Activated CD4-positive, alpha-beta T cell treated with anti-CD3 and anti-CD28 coated beads for 48 hours (primary cell): ENCODE measurements around the gene PTPRS.
A peak's percentile ranks its signal among the peaks of the same experiment; 100 is the strongest.
"Not testable (repeated sequence)": the region's sequence is repeated elsewhere in the genome, so short reads cannot be mapped to it uniquely, and the experiment has no call there.

ENCODE experiments used
- DNase-seq: peaks from one replicate; pipeline ENCODE4 v3.0.0-alpha.2; 2020

Gene PTPRS

GRCh38 chr19:5340637-5341447 lies at the start of gene PTPRS:
TSS of gene PTPRS (minus strand) at chr19:5340812. CDS start at chr19:5286140, 54,672 bp downstream.
- peak; percentile 70 for DNase-seq

- no peak for DNase-seq
Measured at GRCh38 chr19:5389353-5389752, 48.7 kb upstream of the PTPRS start.

- no peak for DNase-seq
Measured at GRCh38 chr19:5387472-5387871, 46.9 kb upstream of the PTPRS start.

DNA sequence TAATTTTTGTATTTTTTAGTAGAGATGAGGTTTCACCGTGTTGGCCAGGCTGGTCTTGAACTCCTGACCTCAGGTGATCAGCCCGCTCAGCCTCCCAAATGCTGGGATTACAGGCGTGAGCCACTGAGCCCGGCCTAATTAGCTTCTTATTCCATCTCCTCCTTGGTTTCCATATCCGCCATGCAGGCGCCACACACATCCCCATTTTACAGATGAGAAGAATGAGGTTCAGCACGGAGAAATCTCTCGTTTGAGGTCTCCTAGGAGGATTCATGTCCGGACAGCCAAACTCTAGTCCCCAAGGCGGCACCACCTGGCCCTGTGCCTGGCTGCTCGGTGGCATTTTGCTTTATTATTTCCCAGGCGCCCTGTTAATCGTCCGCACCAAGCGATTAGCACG lies 46.2 kb upstream of the PTPRS start:
- DNase-seq: no peak

GRCh38 chr19:5381197-5381596 lies 40.6 kb upstream of the PTPRS start:
- DNase-seq: not testable (repeated sequence)

GRCh38 chr19:5380215-5380919 lies 39.8 kb upstream of the PTPRS start:
- DNase-seq: no peak

DNA sequence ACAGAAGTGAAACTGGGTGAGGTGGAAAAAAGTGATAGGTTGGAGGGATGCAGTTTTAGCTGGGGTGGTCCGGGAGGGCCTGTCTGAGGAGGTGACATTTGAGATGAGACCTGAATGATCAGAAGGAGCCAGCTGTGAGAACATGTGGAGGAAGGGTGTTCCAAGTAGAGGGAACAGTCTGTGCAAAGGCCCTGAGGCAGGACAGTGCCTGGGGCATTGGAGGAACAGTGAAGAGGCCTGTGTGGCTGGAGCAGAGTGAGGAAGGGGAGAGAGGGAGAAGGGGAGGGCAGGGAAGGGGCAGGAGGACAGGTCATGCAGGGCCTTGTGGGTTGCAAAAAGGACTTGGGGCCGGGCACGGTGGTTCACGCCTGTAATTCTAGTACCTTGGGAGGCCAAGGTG lies 36.3 kb upstream of the PTPRS start:
- DNase-seq: no peak

DNA sequence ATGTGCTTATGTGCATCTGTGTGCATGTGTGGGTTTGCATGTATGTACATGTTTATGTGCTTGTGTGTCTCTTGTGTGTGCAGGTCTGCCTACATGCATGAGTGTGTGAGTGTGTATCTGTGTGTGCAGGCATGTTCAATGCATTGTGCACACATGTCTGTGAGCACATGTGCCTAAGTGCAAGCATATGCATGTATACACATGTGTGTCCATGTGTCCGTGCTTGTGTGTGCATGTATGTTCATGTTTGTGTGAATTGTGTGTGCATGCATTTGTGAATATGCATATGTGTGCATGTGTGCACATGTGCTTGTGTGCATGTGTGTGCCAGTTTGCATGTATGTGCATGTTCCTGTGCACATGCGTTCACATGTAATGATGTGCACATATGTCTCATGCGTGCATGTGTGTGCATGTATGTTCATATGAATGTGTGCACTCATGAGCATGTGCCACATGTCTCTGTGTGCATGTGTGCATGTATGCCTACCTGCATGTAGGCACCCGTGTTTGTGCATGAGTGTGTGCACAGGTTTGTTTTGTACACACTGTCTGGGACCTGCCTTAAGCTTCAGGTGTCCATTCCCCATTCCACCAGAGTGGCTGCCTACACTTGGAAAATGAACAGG lies 32.1 kb upstream of the PTPRS start:
- DNase-seq: no peak

DNA sequence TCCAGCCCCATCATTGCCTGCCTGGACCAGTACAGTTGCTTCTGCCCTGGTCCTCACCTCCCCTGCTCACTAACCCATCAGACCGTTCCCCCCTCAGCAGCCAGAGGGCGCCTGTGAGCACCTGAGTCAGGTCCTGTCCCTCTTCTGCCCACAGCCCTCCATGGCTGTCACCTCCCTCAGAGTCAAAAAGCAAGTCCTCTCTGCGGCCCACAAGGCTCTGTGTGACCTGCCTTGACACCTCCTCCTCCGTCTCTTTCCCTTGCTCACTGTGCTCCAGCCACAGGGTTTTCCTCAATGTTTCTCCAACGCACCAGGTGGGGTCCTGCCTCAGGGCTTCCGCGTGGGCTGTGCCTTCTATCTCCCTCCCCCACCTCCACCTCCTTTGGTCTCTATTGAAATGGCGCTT lies 29.4 kb upstream of the PTPRS start:
- peak; percentile 82 for DNase-seq

DNA sequence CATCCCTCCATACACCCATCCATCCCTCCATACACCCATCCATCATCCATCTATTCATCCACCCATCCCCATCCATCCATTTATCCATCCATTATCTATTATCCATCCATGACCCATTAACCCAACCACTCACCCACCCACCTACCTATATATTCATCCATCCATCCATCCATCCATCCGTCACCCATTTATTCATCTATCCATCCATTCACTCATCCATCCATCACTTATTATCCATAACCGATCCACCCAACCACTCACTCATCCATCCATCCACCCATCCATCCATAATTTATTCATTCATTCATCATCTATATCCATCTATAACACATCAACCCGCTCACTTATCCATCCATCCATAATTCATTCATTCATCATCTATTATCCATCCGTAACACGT lies 28.7 kb upstream of the PTPRS start:
- DNase-seq: no peak

- DNase-seq: no peak
Measured at GRCh38 chr19:5367530-5368133, 27.0 kb upstream of the PTPRS start.

GRCh38 chr19:5365905-5366304 lies 25.3 kb upstream of the PTPRS start:
- DNase-seq: no peak

- DNase-seq: no peak
Measured at GRCh38 chr19:5364674-5365073, 24.1 kb upstream of the PTPRS start.

DNA sequence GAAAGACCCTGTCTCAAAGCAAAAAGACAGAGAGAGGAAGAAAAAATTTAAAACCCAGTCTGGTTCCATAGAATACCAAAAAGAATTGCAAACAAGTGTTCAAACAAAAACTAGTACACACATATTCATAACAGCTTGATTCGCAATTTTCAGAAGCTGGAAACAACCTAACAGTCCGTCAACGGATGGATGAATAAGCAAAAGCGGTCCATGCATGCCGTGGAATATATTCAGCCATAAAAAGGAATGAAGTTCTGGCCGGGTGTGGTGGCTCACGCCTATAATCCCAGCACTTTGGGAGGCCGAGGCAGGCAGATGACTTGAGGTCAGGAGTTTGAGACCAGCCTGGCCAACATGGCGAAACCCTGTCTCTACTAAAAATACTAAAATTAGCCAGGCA lies 21.2 kb upstream of the PTPRS start:
- DNase-seq: not testable (repeated sequence)

- DNase-seq: no peak
Measured at GRCh38 chr19:5361407-5361806, 20.8 kb upstream of the PTPRS start.

DNA sequence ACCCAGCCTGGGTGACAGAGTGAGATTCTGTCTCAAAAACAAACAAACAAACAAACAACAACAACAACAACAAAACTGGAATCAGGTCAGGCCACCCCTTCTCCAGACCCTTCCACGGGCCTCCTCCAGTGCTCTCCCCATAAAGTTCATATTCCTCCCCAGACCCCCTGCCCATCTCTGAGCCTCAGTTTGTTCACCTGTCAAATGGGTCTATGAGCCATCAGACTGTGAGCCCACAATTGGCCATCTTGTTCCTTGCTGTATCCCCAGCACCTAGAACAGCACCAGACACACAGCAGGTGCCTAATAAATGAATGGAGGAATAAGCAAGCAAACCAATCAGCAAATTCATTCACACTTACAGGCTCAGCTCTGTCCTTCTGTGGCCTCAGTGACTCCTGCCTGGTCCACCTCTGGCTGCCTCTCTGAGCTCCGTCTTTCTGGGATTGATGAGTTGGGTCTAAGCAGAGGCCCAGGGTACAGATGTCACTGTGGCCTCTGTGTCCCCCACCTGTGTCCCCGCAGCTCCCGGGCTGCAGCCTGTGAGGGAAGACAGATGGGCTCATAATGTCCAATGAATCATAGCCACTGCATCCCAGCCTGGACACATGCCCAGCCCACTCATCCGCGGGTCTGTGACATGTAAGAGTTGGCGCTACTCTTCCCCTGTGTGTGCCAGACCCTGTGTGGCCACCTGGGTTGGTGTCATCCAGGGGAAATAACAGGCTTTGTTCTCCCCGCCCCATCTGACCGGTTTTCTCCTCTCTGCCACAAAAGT lies 19.6 kb upstream of the PTPRS start:
- DNase-seq: no peak

- DNase-seq: no peak
Measured at GRCh38 chr19:5358173-5358800, 17.7 kb upstream of the PTPRS start.

DNA sequence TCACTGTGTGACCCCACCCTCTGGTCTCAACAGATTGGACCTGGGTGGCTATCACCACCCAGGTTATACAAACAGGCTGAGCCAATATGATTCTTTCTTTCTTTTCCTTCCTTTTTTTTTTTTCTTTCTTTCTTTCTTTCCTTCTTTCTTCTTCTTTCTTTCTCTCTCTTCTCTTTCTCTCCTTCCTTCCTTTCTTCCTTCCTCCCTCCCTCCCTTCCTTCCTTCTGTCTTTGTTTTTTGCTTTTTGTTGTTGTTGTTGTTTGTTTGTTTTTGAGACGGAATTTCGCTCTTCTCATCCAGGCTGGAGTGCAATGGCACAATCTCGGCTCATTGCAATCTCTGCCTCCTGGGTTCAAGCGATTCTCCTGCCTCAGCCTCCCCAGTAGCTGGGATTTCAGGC lies 17.0 kb upstream of the PTPRS start:
- DNase-seq: no peak

DNA sequence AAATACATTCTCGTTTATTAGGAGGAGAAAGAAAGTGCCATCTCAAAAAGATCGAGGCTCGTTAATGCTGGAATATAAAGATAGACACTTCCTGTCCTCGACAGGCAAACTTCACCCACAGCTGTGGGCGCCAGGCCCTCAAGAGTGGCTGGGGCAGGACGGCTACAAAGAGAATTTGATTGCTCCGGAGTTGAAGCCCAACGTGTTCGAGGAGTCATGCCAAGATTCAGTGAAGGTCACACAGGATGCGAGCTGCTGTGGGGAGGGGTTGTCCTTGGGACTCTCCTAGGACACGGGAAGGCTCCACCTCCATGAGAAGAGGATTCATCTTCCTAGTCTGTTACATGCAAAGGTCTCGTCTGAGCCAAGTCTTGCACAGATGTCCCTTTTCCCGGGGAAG lies 16.3 kb upstream of the PTPRS start:
- DNase-seq: no peak

GRCh38 chr19:5356428-5356827 lies 15.8 kb upstream of the PTPRS start:
- DNase-seq: no peak

- no peak for DNase-seq
Measured at GRCh38 chr19:5355693-5356092, 15.1 kb upstream of the PTPRS start.

DNA sequence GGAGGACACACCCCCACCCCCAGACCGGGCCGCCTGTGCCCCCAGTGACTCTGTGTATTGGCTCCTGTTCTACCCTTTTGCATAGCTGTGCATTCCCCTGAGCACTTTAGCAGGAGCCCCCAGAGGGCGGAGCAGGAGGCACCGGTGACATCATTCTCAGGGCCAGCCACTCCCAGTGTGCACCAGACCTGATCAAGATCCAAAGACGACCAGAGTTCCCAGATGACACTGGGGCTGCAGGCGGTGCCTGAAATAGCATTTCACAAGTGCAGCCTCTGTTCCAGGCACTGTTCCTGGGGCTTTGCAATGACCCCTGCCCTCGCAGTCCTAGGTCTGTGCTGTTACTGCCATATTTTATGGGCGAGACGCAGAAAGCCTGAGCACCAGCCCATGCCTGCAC lies 14.5 kb upstream of the PTPRS start:
- no peak for DNase-seq
